HFFc6 (cell line): ENCODE data around the gene LBHD2. TPM values are rescaled to one million over a fixed set of nuclear protein-coding genes. Genes with fewer than 3 reads are reported as not detected.

Experiments used
- DNase-seq: peaks from one replicate; pipeline ENCODE4 v3.0.0-alpha.2; 2018
- H3K27ac Mint-ChIP-seq: 2 replicates; pipeline ENCODE4 v1.8.0; 2020; ENCODE audit warnings: mild to moderate bottlenecking, mixed read lengths
- H3K27me3 Mint-ChIP-seq: 2 replicates; pipeline ENCODE4 v1.8.0; 2021; ENCODE audit warnings: mild to moderate bottlenecking, moderate library complexity, mixed read lengths; ENCODE audit not compliant: insufficient read depth
- H3K36me3 Mint-ChIP-seq: 2 replicates; pipeline ENCODE4 v1.8.0; 2021; ENCODE audit warnings: low read depth, mixed read lengths
- H3K4me1 Mint-ChIP-seq: 2 replicates; pipeline ENCODE4 v1.8.0; 2020; ENCODE audit warnings: low read depth, mixed read lengths
- H3K4me3 Mint-ChIP-seq: 2 replicates; pipeline ENCODE4 v1.8.0; 2020; ENCODE audit warnings: mild to moderate bottlenecking, moderate library complexity, mixed read lengths
- H3K9me3 Mint-ChIP-seq: 2 replicates; pipeline ENCODE4 v1.8.0; 2020; ENCODE audit warnings: mild to moderate bottlenecking, mixed read lengths
- total RNA-seq, 6 experiments: library from RNA; stranded (reverse); fragmentation: NEBNext Ultra II Directional; extraction: Animal tissue kit (Norgen Biotek cat#: 25700); gene quantifications; 2 replicates in 1 of 6; 3 replicates in 5 of 6; pipeline ENCODE4 v1.2.3, GENCODE V29; 2021
- TF ChIP-seq, protein P1 (sequence below): fragments of 200-600 bp; sonication (generic); IDR thresholded peaks from 2 replicates; pipeline ENCODE4 v1.5.0; 2021; ENCODE audit warnings: antibody characterized with exemption, mild to moderate bottlenecking

The LBHD2 gene
- total RNA-seq, 6 experiments from 2014 or later = not detected

DNA sequence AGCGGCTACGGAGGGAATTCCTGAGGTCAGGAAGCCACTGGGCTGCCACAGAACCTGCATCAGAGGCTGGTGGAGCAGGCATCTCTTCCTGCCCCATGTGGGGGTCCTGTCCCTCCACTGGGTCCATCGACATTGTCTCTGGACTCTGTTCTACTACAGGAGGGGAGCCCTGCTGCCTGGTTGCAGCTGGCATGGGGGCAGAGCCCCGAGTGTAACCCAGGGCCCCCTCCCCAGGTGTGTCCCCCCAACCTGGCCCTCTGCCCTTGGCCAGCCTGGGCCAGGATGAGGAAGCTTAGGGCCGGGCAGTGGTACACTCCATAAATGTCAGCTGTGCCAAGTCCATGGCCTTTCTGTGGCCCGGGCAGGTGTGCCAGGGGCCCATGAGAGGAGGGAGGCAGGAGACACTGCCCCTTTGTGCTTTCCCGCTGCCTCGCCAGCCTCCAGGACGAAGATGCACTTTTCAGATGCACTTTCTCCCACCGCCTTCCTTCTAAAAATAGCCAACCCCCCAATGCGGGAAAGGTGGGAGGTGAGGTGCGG lies 6.5 kb downstream of the LBHD2 start:
- no peaks in the 10 kb centered on the region for H3K36me3 Mint-ChIP-seq
- no peak overlapping the region for H3K27ac Mint-ChIP-seq
- H3K4me1 Mint-ChIP-seq = no peaks in the 10 kb centered on the region
- no peaks in the 10 kb centered on the region for H3K9me3 Mint-ChIP-seq
- peak overlapping the region; percentile 52; the same call in 1 of the 2 replicates for H3K4me3 Mint-ChIP-seq
- peaks cover 9% of the 10 kb centered on the region for H3K27me3 Mint-ChIP-seq
- TF ChIP-seq, protein P1, sequence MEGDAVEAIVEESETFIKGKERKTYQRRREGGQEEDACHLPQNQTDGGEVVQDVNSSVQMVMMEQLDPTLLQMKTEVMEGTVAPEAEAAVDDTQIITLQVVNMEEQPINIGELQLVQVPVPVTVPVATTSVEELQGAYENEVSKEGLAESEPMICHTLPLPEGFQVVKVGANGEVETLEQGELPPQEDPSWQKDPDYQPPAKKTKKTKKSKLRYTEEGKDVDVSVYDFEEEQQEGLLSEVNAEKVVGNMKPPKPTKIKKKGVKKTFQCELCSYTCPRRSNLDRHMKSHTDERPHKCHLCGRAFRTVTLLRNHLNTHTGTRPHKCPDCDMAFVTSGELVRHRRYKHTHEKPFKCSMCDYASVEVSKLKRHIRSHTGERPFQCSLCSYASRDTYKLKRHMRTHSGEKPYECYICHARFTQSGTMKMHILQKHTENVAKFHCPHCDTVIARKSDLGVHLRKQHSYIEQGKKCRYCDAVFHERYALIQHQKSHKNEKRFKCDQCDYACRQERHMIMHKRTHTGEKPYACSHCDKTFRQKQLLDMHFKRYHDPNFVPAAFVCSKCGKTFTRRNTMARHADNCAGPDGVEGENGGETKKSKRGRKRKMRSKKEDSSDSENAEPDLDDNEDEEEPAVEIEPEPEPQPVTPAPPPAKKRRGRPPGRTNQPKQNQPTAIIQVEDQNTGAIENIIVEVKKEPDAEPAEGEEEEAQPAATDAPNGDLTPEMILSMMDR = no peak
- DNase-seq = no peak

DNA sequence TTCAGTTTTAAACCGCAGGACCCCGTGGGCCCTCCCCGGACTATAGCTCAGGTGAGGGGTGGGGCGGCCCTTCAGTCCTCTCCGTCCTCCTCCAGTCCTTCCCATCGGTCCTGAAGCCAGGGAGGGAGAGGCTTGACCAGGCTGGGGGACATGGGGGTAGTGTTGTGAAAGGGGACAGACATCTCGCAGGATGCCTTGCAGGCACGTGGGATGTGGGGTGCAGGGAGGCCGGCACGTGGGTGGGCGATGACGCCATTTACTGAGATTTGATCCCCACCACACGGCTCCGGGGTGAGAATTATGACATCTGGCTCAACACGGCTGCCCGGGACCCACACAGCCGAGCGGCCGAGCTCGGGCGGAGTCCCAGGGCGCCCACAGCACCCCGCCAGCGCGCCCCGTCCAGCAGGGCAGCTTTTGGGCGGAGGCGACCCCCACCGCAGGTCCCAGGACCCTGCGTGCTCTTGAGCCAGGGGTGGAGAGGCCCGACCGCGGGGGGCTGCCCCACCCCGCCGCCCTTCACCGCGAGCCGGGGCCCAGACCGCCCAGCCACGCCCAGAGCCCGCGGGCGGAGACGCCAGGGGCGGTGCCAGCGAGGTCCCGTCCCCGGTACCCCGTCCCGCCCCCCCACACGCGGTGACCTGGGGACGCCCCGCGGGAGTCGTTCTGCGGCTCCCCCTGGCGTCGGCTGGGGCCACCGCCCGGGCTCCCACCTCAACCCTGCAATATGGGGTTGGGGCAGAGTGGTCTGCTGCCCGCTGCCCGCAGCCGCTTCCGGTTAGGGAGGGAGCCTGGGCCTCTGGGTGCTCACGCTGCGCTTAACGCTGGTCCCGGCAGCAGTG lies 7.3 kb downstream of the LBHD2 start:
- Mint-ChIP-seq H3K4me3 (peak overlapping the region; percentile 52), H3K36me3 (no peaks in the 10 kb centered on the region), H3K27ac (no peak overlapping the region), H3K27me3 (peaks cover 7% of the 10 kb centered on the region), H3K9me3 (no peaks in the 10 kb centered on the region), H3K4me1 (no peaks in the 10 kb centered on the region)
- DNase-seq = no peak
- TF ChIP-seq, protein P1 = peak; percentile 75

DNA sequence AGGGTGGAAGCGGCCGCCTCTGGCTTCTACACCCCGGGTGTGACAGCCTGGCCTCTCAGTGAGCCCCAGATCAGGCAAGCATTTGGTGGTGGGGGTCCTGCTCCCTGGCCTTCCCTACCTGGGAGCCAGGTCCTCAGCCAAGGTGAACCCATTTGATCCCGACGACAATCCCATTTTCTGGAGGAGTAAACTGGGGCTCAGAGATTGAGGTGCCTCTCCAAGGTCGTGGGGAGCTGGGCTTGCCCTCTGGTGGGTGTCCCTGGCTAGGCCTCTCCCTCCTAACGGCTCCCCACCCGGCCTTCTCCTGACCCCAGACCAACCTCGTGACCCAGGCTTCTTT lies 7.8 kb downstream of the LBHD2 start:
- no peak overlapping the region for H3K27ac Mint-ChIP-seq
- TF ChIP-seq, protein P1 = 0 out of 2 replicates have a peak, but pooled peaks have one; percentile 3
- peak overlapping the region; percentile 17; the same call in 1 of the 2 replicates for H3K4me3 Mint-ChIP-seq
- H3K27me3 Mint-ChIP-seq = peaks cover 10% of the 10 kb centered on the region
- no peaks in the 10 kb centered on the region for H3K36me3 Mint-ChIP-seq
- DNase-seq = no peak
- no peaks in the 10 kb centered on the region for H3K9me3 Mint-ChIP-seq
- H3K4me1 Mint-ChIP-seq = no peaks in the 10 kb centered on the region

DNA sequence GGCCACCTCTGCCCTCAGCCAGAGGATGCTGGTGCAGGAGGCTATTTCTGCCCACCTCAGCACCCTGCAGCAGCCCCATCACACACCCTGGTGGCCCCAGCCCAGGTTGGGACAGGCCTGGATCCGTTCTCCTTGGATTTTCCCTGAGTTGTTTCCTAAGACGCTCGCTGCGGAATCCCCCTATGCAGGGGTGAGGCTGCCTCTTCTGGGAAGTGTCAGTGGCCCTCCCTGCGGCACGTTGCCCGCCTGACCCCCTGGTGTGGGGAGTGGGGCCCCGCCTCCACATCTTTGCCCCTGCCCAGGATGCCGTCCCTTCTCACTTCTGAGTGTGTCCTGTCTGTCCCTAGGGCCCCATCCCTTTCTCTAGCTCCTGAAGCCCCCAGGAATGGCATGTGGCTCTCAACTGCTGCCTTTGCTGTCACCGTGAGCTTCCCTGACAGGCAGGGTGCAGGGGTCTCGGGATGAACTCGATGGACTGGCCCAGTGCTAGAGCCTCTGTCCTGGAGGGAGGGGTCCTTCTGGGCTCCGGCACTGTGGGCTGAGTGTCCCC lies 9.9 kb downstream of the LBHD2 start:
- Mint-ChIP-seq H3K36me3 (no peaks in the 10 kb centered on the region), H3K27me3 (peaks cover 15% of the 10 kb centered on the region), H3K4me1 (no peaks in the 10 kb centered on the region), H3K9me3 (no peaks in the 10 kb centered on the region), H3K4me3 (no peak overlapping the region), H3K27ac (no peak overlapping the region)
- no peak for DNase-seq
- TF ChIP-seq, protein P1 = no peak

DNA sequence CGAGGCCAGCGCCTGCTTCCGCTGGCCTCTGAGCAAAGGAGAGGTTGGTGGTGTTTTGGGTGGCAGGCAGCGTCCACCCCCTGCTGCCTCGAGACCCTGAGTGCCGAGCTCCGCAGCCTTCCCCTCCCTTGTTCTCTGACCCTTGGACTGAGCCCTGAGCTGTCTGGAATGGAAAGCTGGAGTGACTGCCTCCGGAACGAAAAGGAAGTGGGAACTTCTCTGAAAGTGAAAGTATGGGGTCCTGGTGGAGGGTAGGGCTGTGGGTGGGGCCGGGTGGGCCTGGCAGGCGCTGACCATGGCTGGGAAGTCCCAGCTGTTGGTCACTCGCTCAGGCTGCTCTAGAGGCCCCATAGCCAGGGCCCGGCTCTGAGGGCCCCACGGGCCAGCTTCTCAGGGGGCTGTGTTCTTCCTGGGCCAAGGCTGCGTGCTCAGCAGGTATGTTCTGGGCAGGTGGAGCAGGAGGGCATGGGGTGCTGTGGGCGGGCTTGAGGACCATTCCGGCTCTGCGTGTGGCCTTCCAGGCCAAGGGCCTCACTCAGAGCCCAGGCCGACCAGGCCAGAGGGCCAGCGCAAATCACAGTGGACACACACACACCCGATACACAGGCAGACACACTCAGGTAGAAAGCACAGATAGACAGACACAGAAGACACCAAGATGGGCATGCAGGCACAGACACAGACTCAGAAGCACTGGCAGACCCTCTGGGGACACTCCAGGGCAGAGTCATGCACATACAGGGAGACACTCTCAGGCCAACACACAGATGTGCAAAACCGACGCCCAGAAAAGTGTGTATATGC lies 10.6 kb downstream of the LBHD2 start, which contains the start of gene EXOC3L4:
Gene EXOC3L4 (plus strand): TSS at position 320 of the 804 bp plus-strand sequence. CDS start 5,495 bp downstream, outside the sequence.
- Mint-ChIP-seq H3K27me3 (peaks cover 15% of the 10 kb centered on the region), H3K27ac (no peak within 1 kb of the TSS), H3K4me3 (no peak within 1 kb of the TSS), H3K36me3 (no peaks in the 10 kb centered on the region), H3K4me1 (no peaks in the 10 kb centered on the region), H3K9me3 (no peaks in the 10 kb centered on the region)
- TF ChIP-seq, protein P1 = no peak
- DNase-seq = no peak
